A673 (cell line): ENCODE results near the gene WBP2NL. TPM values are rescaled to one million over a fixed set of nuclear protein-coding genes. Genes with fewer than 3 reads are reported as not detected.

Experiments used
- BruUV-seq: library from RNA; stranded (reverse); fragments of 400-500 nt; replicated peaks from 2 replicates; lab custom pipeline; 2021; lab: Mats Ljungman, UMichigan
- CTCF ChIA-PET: fragments of 300-600 bp; sonication (Branson Sonifier 250); formaldehyde crosslinking; loops from one replicate; lab custom pipeline; 2022; ENCODE audit warnings: antibody characterized with exemption; lab: Charles Lee
- POLR2A ChIA-PET: fragments of 300-600 bp; sonication (Branson Sonifier 250); formaldehyde crosslinking; loops from one replicate; lab custom pipeline; 2022; ENCODE audit warnings: antibody characterized with exemption; ENCODE audit not compliant: low non-redundant PET; lab: Charles Lee
- DNase-seq: peaks from one replicate; pipeline ENCODE4 v3.0.0-alpha.2; 2015; ENCODE audit warnings: low spot score
- H3K27ac ChIP-seq: fragments of 200-600 bp; sonication (generic); 2 replicates; pipeline ENCODE4 v1.5.1; 2016; ENCODE audit warnings: mixed run types, low read depth, mild to moderate bottlenecking, mixed read lengths, antibody characterized with exemption, low read length; ENCODE audit not compliant: poor library complexity, severe bottlenecking
- H3K27me3 ChIP-seq: fragments of 200-600 bp; sonication (generic); replicated peaks from 2 replicates; pipeline ENCODE4 v1.6.1; 2017; ENCODE audit warnings: mixed run types, low read depth, mild to moderate bottlenecking, mixed read lengths, antibody characterized with exemption, low read length; ENCODE audit not compliant: insufficient read depth, poor library complexity
- H3K36me3 ChIP-seq: fragments of 200-600 bp; sonication (generic); 2 replicates; pipeline ENCODE4 v1.6.1; 2016; ENCODE audit warnings: mixed run types, mild to moderate bottlenecking, mixed read lengths, antibody characterized with exemption, low read length; ENCODE audit not compliant: insufficient read depth, poor library complexity, severe bottlenecking
- H3K4me1 ChIP-seq: fragments of 200-600 bp; sonication (generic); 2 replicates; pipeline ENCODE4 v1.6.1; 2017; ENCODE audit warnings: mixed run types, mild to moderate bottlenecking, mixed read lengths, antibody characterized with exemption, low read length; ENCODE audit not compliant: insufficient read depth, poor library complexity, severe bottlenecking
- H3K4me3 ChIP-seq: fragments of 200-600 bp; sonication (generic); 2 replicates; pipeline ENCODE4 v1.5.1; 2016; ENCODE audit warnings: low read depth, mixed run types, mild to moderate bottlenecking, mixed read lengths, low read length; ENCODE audit not compliant: poor library complexity, severe bottlenecking
- H3K9me3 ChIP-seq: fragments of 200-600 bp; sonication (generic); 2 replicates; pipeline ENCODE4 v1.6.1; 2016; ENCODE audit warnings: mixed run types, low read depth, mild to moderate bottlenecking, mixed read lengths, antibody characterized with exemption, low read length; ENCODE audit not compliant: poor library complexity, severe bottlenecking
- CTCF ChIP-seq: fragments of 300-800, 200-600 bp; sonication (generic); conservative IDR thresholded peaks from 2 replicates; pipeline ENCODE4 v1.5.1; 2017; ENCODE audit warnings: low read depth, mild to moderate bottlenecking, antibody characterized with exemption, low read length, moderate library complexity, mixed read lengths
- EZH2 ChIP-seq: fragments of 200-600 bp; sonication (generic); IDR thresholded peaks from 2 replicates; pipeline ENCODE4 v1.6.1; 2017; ENCODE audit warnings: borderline replicate concordance, low read depth, mild to moderate bottlenecking, mixed read lengths, antibody characterized with exemption, low read length; ENCODE audit not compliant: poor library complexity, severe bottlenecking
- intact Hi-C: fragments of 100-400 bp; cut with micrococcal nuclease; formaldehyde crosslinking; loops from one replicate; pipeline ENCODE4 v1.10.0; 2022; ENCODE audit not compliant: unreplicated experiment
- total RNA-seq: library from RNA; stranded (reverse); gene quantifications from 2 replicates; pipeline ENCODE4 v1.2.3, GENCODE V29; 2021

WBP2NL gene
- total RNA-seq, 1 experiment from 2014 or later, result not detected

- Histone ChIP-seq H3K9me3 (peaks cover 4% of the 10 kb centered on the region), H3K27ac (no peak overlapping the region), H3K4me3 (no peak overlapping the region), H3K27me3 (no peaks in the 10 kb centered on the region), H3K4me1 (no peaks in the 10 kb centered on the region), H3K36me3 (peaks cover 20% of the 10 kb centered on the region)
- BruUV-seq, result no TSS peak
- TF ChIP-seq EZH2 (no peak), CTCF (no peak)
- no peak for DNase-seq
- CTCF ChIA-PET, result no interaction called here
- intact Hi-C loops, result no loop called here
- POLR2A ChIA-PET, result no interaction called here
These were observed 64.0 kb downstream of the WBP2NL start for GRCh38 chr22:42062506-42063170.

GRCh38 chr22:42064629-42065028 is 66.0 kb downstream of the WBP2NL start:
- no TSS peak for BruUV-seq

GRCh38 chr22:42065438-42066125 is 67.0 kb downstream of the WBP2NL start:
- no peaks in the 10 kb centered on the region for H3K4me1 ChIP-seq
- no peak overlapping the region for H3K27ac ChIP-seq
- intact Hi-C loops, result no loop called here
- TF ChIP-seq EZH2 (no peak), CTCF (no peak)
- DNase-seq, result no peak
- BruUV-seq, result no TSS peak
- POLR2A ChIA-PET, result no interaction called here
- no peaks in the 10 kb centered on the region for H3K27me3 ChIP-seq
- H3K4me3 ChIP-seq, result no peak overlapping the region
- CTCF ChIA-PET, result no interaction called here
- H3K36me3 ChIP-seq, result peaks cover 17% of the 10 kb centered on the region
- no peaks in the 10 kb centered on the region for H3K9me3 ChIP-seq

More at GRCh38 chr22:42064629-42065028, 66.0 kb downstream of the WBP2NL start:
- ChIA-PET POLR2A (no interaction called here), CTCF (no interaction called here)
- no peak overlapping the region for H3K27ac ChIP-seq
- no peak overlapping the region for H3K4me3 ChIP-seq
- no peak for TF ChIP-seq EZH2
- no peak for TF ChIP-seq CTCF
- peaks cover 22% of the 10 kb centered on the region for H3K36me3 ChIP-seq
- H3K9me3 ChIP-seq, result no peaks in the 10 kb centered on the region
- no peaks in the 10 kb centered on the region for H3K27me3 ChIP-seq
- DNase-seq, result no peak
- H3K4me1 ChIP-seq, result no peaks in the 10 kb centered on the region
- intact Hi-C loops, result no loop called here
